GM12878 (cell line): ENCODE measurements around the gene RIMBP2. TPM values are rescaled to one million over a fixed set of nuclear protein-coding genes. Genes with fewer than 3 reads are reported as not detected.

Source experiments
- ATAC-seq: fragments of 200-7000 bp; cut with Tn5 transposase; 3 replicates; pipeline ENCODE4 v1.9.1; 2020; ENCODE audit warnings: mild to moderate bottlenecking, moderate library complexity
- BruUV-seq: library from RNA; stranded (reverse); fragments of 400-500 nt; replicated peaks from 2 replicates; lab custom pipeline; 2021; lab: Mats Ljungman, UMichigan
- CTCF ChIA-PET: fragments of 300-600 bp; sonication (Branson Sonifier 250); formaldehyde crosslinking; extraction: SDS; loops from one replicate; lab custom pipeline; 2021; ENCODE audit warnings: inconsistent platforms; lab: Yijun Ruan, JAX
- POLR2A ChIA-PET: fragments of 350-600 bp; formaldehyde crosslinking; extraction: SDS; loops from one replicate; lab custom pipeline; 2021; ENCODE audit warnings: inconsistent platforms; lab: Charles Lee
- RAD21 ChIA-PET: fragments of 300-600 bp; sonication (Branson Sonifier 250); formaldehyde crosslinking; loops from one replicate; lab custom pipeline; 2023; ENCODE audit warnings: antibody characterized with exemption; ENCODE audit not compliant: unreplicated experiment; lab: Charles Lee
- SMC1A ChIA-PET: fragments of 300-600 bp; sonication (Branson Sonifier 250); formaldehyde crosslinking; loops from one replicate; lab custom pipeline; 2023; ENCODE audit not compliant: unreplicated experiment, uncharacterized antibody; lab: Charles Lee
- DNase-seq: peaks from one replicate; pipeline ENCODE4 v3.0.0-alpha.2; 2011; ENCODE audit warnings: low read depth, low spot score
- FAIRE-seq: peaks from 3 replicates; lab custom pipeline; 2011; peaks lifted over from hg19 to GRCh38; lab: Jason Lieb, UNC
- H2AFZ ChIP-seq: 2 replicates; pipeline ENCODE4 v1.6.0; 2011; ENCODE audit warnings: low read depth, low read length, control low read depth; ENCODE audit not compliant: control insufficient read depth
- H3K27ac ChIP-seq: 2 replicates; pipeline ENCODE4 v1.5.1; 2011; ENCODE audit warnings: control low read depth; ENCODE audit not compliant: control insufficient read depth, insufficient read depth
- H3K27me3 ChIP-seq, 2 experiments: replicated peaks in 1 of 2; 2 replicates each; pipeline versions ENCODE4 v1.6.0 to v1.6.1; 2011; ENCODE audit warnings: low read length in 1 of 2; ENCODE audit not compliant: control insufficient read depth in 2 of 2, insufficient read depth in 2 of 2
- H3K36me3 ChIP-seq, 2 experiments: 2 replicates each; pipeline ENCODE4 v1.5.1; 2011; ENCODE audit warnings: low read length in 1 of 2; ENCODE audit not compliant: control insufficient read depth in 2 of 2, insufficient read depth in 2 of 2
- H3K4me1 ChIP-seq: 2 replicates; pipeline ENCODE4 v1.6.1; 2011; ENCODE audit warnings: mild to moderate bottlenecking, low read length, moderate library complexity, mixed read lengths; ENCODE audit not compliant: control insufficient read depth, insufficient read depth
- H3K4me2 ChIP-seq: 2 replicates; pipeline ENCODE4 v1.6.0; 2011; ENCODE audit warnings: control low read depth; ENCODE audit not compliant: control insufficient read depth, insufficient read depth
- H3K4me3 ChIP-seq: fragments of 200-600 bp; sonication (generic); 2 replicates; pipeline ENCODE4 v1.5.1; 2016
- H3K79me2 ChIP-seq: 2 replicates; pipeline ENCODE4 v1.6.0; 2011; ENCODE audit warnings: low read length; ENCODE audit not compliant: control insufficient read depth, insufficient read depth
- H3K9ac ChIP-seq: 2 replicates; pipeline ENCODE4 v1.8.0; 2011; ENCODE audit warnings: low read length, control low read depth, mixed read lengths; ENCODE audit not compliant: control insufficient read depth, insufficient read depth
- H3K9me3 ChIP-seq: replicated peaks from 3 replicates; pipeline ENCODE4 v1.5.1; 2011; ENCODE audit warnings: mild to moderate bottlenecking, low read length; ENCODE audit not compliant: control insufficient read depth, insufficient read depth
- H4K20me1 ChIP-seq: 2 replicates; pipeline ENCODE4 v1.6.0; 2011; ENCODE audit not compliant: control insufficient read depth, insufficient read depth
- CHD2 ChIP-seq: IDR thresholded peaks from 2 replicates; pipeline ENCODE4 v1.6.1; 2011; ENCODE audit warnings: low read depth, low read length, improper control_type of control experiment, borderline replicate concordance
- POLR2A ChIP-seq: IDR thresholded peaks from 2 replicates; pipeline ENCODE4 v1.6.1; 2011; ENCODE audit warnings: low read depth, mild to moderate bottlenecking, low read length
- RAD21 ChIP-seq: IDR thresholded peaks from 2 replicates; pipeline ENCODE4 v1.6.1; 2011; ENCODE audit warnings: mild to moderate bottlenecking, low read depth, low read length, moderate library complexity; ENCODE audit not compliant: insufficient read depth
- SIN3A ChIP-seq: IDR thresholded peaks from 2 replicates; pipeline ENCODE4 v1.6.1; 2012; ENCODE audit warnings: low read depth, low read length, improper control_type of control experiment
- SIX5 ChIP-seq: IDR thresholded peaks from 2 replicates; pipeline ENCODE4 v1.6.1; 2011; ENCODE audit warnings: mild to moderate bottlenecking, low read depth, low read length, moderate library complexity; ENCODE audit not compliant: severe bottlenecking
- TCF12 ChIP-seq: IDR thresholded peaks from 2 replicates; pipeline ENCODE4 v1.6.1; 2011; ENCODE audit warnings: low read depth, mild to moderate bottlenecking, low read length
- ZNF622 ChIP-seq: fragments of 450-650 bp; IDR thresholded peaks from 2 replicates; pipeline ENCODE4 v1.6.1; 2017; ENCODE audit warnings: mild to moderate bottlenecking, inconsistent platforms
- WGBS: methylation state at CpG from one replicate; pipeline ENCODE4 v1.1.6; 2016; ENCODE audit warnings: low lambda C conversion rate; ENCODE audit not compliant: insufficient replicate concordance, insufficient coverage; ENCODE audit errors: missing lambda C conversion rate; 5-methylcytosine and 5-hydroxymethylcytosine counted together
- in situ Hi-C: fragments of 300-500 bp; cut with MboI; formaldehyde crosslinking; loops from 9 replicates; pipeline ENCODE4 v1.14.3; 2018; ENCODE audit warnings: mixed read lengths
- intact Hi-C: fragments of 100-400 bp; cut with micrococcal nuclease; formaldehyde crosslinking; loops from one replicate; pipeline ENCODE4 v1.14.2; 2022; ENCODE audit not compliant: unreplicated experiment
- polyA plus RNA-seq, 11 experiments: library from polyadenylated mRNA; depleted of rRNA in 4 of 11; unstranded in 6 of 11; stranded (reverse) in 5 of 11; fragments of >200 nt; fragmentation: Nextera tagmentation in 4 of 11; fragmentation: Illumina TruSeq in 1 of 11; extraction: Ambion mirVana in 4 of 11; extraction: Trizol in 1 of 11; gene quantifications; 1 replicate in 1 of 11; 2 replicates in 10 of 11; pipeline versions ENCODE4 v1.2.1 to v1.2.3, GENCODE V29; 2011 to 2016; ENCODE audit warnings: inconsistent platforms in 2 of 11, missing spikeins in 2 of 11, low read depth in 1 of 11
- total RNA-seq, 4 experiments: library from RNA; depleted of rRNA in 3 of 4; stranded (reverse); fragments of >200 nt in 3 of 4; fragmentation: Illumina TruSeq in 1 of 4; extraction: Trizol in 1 of 4; gene quantifications; 2 replicates each; pipeline versions ENCODE4 v1.2.1 to v1.2.3, GENCODE V29; 2013 to 2021
- TF ChIP-seq, protein P1 (sequence below): IDR thresholded peaks from 2 replicates; pipeline ENCODE4 v1.6.1; 2012; ENCODE audit warnings: mild to moderate bottlenecking, low read depth, low read length

RIMBP2 gene
- total and polyA plus RNA-seq, 10 of the 15 experiments (the other 5 are each of a cell fraction or from before 2014, with no cell fraction given): 0.04 to 2.9 (median 0.07) TPM; not detected in 1

DNA sequence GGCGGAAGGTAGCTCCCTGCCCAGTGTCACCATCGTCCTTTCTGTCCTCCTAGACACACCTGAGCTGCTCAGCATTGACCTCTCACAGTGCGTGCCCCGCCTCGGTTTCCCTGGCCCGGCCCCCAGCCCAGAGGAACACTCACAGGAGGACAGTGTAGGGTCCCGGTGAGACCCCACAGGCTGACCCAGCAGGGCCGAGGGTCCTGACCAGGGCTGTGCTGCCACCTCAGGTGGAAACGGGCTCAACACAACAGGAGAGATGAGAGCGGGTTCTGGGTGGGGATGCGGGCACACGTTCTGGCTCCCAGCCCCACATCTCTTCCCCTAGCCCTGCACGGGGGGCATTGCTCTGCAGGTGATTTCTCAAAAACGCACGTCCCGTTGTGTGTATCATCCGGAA lies 280.3 kb downstream of the RIMBP2 start (continued):
- no peak for TF ChIP-seq SIX5
- no peak for TF ChIP-seq CHD2
- no peak for TF ChIP-seq POLR2A
- TF ChIP-seq, protein P1, sequence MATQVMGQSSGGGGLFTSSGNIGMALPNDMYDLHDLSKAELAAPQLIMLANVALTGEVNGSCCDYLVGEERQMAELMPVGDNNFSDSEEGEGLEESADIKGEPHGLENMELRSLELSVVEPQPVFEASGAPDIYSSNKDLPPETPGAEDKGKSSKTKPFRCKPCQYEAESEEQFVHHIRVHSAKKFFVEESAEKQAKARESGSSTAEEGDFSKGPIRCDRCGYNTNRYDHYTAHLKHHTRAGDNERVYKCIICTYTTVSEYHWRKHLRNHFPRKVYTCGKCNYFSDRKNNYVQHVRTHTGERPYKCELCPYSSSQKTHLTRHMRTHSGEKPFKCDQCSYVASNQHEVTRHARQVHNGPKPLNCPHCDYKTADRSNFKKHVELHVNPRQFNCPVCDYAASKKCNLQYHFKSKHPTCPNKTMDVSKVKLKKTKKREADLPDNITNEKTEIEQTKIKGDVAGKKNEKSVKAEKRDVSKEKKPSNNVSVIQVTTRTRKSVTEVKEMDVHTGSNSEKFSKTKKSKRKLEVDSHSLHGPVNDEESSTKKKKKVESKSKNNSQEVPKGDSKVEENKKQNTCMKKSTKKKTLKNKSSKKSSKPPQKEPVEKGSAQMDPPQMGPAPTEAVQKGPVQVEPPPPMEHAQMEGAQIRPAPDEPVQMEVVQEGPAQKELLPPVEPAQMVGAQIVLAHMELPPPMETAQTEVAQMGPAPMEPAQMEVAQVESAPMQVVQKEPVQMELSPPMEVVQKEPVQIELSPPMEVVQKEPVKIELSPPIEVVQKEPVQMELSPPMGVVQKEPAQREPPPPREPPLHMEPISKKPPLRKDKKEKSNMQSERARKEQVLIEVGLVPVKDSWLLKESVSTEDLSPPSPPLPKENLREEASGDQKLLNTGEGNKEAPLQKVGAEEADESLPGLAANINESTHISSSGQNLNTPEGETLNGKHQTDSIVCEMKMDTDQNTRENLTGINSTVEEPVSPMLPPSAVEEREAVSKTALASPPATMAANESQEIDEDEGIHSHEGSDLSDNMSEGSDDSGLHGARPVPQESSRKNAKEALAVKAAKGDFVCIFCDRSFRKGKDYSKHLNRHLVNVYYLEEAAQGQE: no peak

DNA sequence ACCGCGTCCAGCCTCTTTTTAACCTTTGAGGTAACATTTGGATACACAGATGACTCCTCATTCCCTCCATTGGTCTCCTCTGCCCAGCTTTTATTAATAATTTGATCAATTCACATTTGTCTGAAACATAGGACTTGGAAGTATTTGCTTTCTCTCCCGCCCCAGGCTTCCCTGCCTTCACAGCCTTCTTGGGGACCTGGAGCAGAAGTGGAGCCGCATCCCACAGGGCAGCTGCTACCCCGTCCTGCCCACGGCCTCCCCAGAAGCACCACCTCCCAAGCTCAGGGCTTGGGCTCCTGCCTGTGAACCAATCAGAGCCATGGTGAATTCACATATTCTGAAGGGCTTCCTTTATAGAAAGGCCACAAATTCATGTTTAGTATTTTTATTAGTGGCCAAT lies 280.8 kb downstream of the RIMBP2 start:
- Histone ChIP-seq H3K27me3 (no peaks in the 10 kb centered on the region), H3K4me3 (no peak overlapping the region), H3K4me1 (no peaks in the 10 kb centered on the region), H3K9me3 (no peaks in the 10 kb centered on the region; the same call in 2 of the 3 replicates), H3K4me2 (no peak overlapping the region), H3K79me2 (no peaks in the 10 kb centered on the region), H4K20me1 (no peaks in the 10 kb centered on the region), H2AFZ (no peak overlapping the region), H3K9ac (no peak overlapping the region), H3K27ac (no peak overlapping the region), H3K36me3 (no peaks in the 10 kb centered on the region; a peak in 1 of 4 replicates)
- DNase-seq (no peak), ATAC-seq (no peak), FAIRE-seq (no peak)
- no TSS peak for BruUV-seq
- ChIA-PET POLR2A (no interaction called here), RAD21 (no interaction called here), CTCF (no interaction called here), SMC1A (no interaction called here)
- intact Hi-C loops: no loop called here
- WGBS: 43% methylated on average over 6 of the region's 6 CpGs
- TF ChIP-seq SIN3A (no peak), TCF12 (no peak), ZNF622 (no peak), RAD21 (no peak)
- in situ Hi-C loops: no loop called here
